ENCODE results near the gene MZT2A.
A peak's percentile ranks its signal among the peaks of the same experiment; 100 is the strongest.
"Not testable (repeated sequence)": the region's sequence is repeated elsewhere in the genome, so short reads cannot be mapped to it uniquely, and the experiment has no call there.

The MZT2A gene, protein sequence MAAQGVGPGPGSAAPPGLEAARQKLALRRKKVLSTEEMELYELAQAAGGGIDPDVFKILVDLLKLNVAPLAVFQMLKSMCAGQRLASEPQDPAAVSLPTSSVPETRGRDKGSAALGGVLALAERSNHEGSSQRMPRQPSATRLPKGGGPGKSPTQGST

DNA sequence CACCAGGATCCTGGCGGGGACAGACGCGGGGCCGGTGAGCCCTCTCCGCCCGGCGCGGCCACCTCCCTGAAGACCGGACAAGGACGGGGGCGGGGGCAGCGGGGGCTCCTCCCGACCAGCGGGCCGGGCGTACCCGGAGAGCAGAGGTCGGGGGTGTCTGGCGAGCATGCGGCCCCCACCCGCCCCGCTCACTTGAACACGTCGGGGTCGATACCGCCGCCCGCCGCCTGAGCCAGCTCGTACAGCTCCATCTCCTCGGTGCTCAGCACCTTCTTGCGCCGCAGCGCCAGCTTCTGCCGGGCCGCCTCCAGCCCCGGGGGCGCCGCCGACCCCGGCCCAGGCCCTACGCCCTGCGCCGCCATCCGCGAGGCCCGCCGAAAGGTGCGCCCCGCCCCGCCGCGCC lies at the start of gene MZT2A:
TSS of gene MZT2A (minus strand) at position 383 of the 403 bp plus-strand sequence. CDS start at position 362, 21 bp downstream.
- Histone ChIP-seq H3K4me3 (peak within 1 kb of the TSS; percentile 88), H3K4me2 (peak within 1 kb of the TSS; percentile 87), H3K9ac (peak within 1 kb of the TSS; percentile 92), H3K36me3 (peaks cover 20% of the 10 kb centered on the region), H4K20me1 (peaks cover 73% of the 10 kb centered on the region), H3K4me1 (peaks cover 59% of the 10 kb centered on the region), H3K27ac (peak within 1 kb of the TSS; percentile 91)
- not testable (repeated sequence) for H3K27me3 ChIP-seq, H3K9me3 ChIP-seq

DNA sequence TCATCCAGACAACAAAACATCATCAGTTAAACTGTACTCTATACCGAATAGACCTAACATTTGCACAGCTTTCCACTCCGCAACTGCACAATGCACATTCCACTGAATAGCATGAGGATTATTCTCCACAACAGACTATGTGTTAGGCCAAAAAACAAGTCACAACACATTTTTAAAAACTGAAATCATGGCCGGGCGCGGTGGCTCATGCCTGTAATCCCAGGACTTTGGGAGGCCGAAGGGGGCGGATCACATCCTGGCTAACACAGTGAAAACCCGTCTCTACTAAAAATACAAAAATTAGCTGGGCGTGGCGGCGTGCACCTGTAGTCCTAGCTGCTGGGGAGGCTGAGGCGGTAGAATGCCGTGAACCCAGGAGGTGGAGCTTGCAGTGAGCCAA lies 46.7 kb upstream of the MZT2A start:
- H3K36me3 ChIP-seq, H3K27ac ChIP-seq, H3K27me3 ChIP-seq, H3K9me3 ChIP-seq, H3K4me1 ChIP-seq, H3K9ac ChIP-seq, H3K4me3 ChIP-seq, H4K20me1 ChIP-seq, H3K4me2 ChIP-seq: not testable (repeated sequence)

DNA sequence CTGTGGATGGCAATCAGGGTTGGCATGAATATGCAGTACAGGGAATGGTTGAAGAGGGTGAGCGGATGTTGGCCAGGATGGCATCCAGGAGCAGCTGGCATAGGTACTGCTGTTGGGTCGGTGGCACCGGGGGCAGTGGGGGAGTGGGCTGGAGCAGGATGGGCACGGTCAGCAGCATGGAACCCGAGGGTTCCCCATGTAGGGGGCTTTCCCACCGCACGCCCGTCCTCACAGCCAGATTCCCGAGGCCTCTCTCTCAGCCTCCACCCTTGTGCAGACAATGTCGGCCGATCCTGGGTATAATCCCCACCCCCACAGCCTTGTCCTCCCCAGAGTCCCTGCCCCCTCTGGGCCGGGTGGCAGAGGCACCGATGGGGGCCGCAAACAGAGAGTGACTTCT lies 44.6 kb upstream of the MZT2A start:
- not testable (repeated sequence) for H3K4me2 ChIP-seq, H3K9me3 ChIP-seq, H3K36me3 ChIP-seq, H3K4me3 ChIP-seq, H3K27ac ChIP-seq, H4K20me1 ChIP-seq, H3K9ac ChIP-seq, H3K27me3 ChIP-seq, H3K4me1 ChIP-seq

DNA sequence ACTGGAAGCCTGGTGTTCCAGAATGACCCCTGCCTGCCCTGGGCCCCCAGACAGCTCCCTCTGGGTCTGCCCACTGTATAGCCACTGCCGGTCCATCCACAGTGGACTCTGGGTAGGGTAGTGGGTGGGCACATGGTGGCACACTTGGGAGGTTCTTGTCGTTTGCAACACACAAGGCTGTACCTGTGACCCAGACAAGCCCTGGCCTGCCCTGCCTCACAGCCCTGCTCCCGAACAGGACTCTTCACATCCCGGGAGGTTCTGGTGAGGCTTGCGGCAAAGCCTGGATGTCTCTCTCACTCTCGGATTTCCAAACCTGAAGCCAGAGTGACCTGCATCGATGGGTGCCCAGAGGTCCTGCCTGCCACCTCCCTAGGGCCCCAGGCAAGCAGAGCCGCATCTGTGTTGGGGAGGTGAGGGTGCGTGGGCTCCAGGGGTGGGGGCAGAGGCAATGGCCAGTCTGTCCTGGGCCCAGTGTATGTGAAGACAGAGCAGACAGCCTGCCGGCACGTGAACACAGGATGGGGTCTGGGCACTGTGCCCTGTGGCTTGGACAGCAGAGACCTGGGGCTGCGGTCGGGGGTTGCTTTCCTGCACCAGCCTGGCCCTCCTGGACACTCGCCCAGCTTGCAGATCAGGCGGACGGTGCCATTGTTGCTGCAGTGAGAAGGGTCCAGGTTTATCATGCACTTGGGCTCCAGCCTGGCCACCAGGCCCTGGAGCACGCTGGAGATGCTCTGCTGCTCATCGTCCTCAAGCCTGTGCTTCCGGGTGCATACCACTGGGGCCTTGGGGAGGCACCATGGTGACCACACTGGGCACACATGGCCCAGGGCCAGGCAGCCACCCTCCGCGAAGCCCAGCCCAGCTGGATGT lies 44.0 kb upstream of the MZT2A start:
- H3K4me1 ChIP-seq, H3K9me3 ChIP-seq, H3K4me3 ChIP-seq, H3K36me3 ChIP-seq, H4K20me1 ChIP-seq, H3K9ac ChIP-seq, H3K27ac ChIP-seq, H3K27me3 ChIP-seq, H3K4me2 ChIP-seq: not testable (repeated sequence)

DNA sequence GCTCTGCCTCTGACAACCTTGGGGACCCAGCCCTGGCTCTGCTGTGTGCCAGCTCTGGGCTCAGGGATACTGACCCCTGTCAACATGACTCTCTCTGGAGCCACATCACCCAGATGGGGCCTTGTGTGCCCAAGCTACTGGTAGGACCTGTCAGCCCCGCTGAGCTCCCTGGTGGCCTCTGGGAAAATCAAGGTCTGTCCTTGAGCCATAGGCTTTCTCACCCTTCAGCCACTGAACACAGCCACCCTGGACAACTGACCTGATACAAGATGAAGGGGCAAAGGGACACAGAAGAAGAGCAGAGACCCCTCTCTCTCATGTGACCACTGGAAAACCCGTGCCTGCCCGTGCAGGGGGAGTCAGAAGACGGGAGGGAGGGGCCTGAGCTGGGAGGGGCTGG lies 43.3 kb upstream of the MZT2A start:
- Histone ChIP-seq H3K4me2 (no peak overlapping the region), H3K36me3 (no peaks in the 10 kb centered on the region), H3K4me3 (no peak overlapping the region), H4K20me1 (no peaks in the 10 kb centered on the region), H3K4me1 (no peaks in the 10 kb centered on the region), H3K27me3 (no peaks in the 10 kb centered on the region), H3K9me3 (no peaks in the 10 kb centered on the region), H3K27ac (no peak overlapping the region), H3K9ac (no peak overlapping the region)
- TF ChIP-seq Cebpa-rat (IDR thresholded peaks at IDR 0.05), result no peak

DNA sequence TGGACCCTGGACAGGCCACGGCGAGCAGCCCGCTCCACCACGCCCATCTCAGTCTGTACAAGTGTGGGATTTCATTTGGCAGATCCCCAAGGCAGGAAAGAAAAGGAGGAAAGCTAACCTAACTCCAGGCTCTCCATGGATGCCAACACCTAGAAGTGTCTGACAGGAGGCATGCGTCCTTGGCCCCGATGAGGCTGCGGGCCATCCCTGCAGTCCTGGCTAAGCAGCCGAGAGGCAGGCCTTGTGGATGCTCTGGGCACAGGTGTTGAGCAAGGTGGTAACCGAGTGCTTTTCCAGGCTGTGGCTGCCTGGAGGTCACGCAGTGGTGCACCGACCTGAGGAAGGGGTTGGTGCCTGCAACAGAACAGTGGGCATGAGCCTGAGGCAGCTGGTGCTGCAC lies 42.8 kb upstream of the MZT2A start:
- not testable (repeated sequence) for H3K27ac ChIP-seq, H3K27me3 ChIP-seq, H3K4me2 ChIP-seq, H3K4me1 ChIP-seq, H4K20me1 ChIP-seq, H3K4me3 ChIP-seq, H3K9me3 ChIP-seq, H3K9ac ChIP-seq, H3K36me3 ChIP-seq

DNA sequence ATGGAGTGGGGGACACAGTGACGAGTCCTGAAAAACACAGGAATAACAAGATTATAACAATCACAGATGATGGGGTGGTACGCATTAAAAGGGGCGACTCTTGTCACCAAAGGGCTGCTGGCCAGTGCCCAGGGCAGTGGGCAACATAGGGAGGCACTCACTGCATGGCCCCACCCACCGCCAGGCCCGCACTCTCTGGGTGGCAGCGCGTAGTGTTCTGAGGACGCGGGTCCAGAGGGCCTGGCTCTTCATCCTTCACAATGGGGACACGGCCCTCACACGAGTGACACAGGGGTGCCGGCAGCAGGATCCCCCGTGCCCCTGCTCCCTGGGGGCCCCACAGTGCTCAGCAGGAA lies 42.1 kb upstream of the MZT2A start:
- not testable (repeated sequence) for H3K9me3 ChIP-seq, H3K36me3 ChIP-seq, H3K4me1 ChIP-seq, H3K27ac ChIP-seq, H3K27me3 ChIP-seq, H3K9ac ChIP-seq, H3K4me2 ChIP-seq, H3K4me3 ChIP-seq, H4K20me1 ChIP-seq

DNA sequence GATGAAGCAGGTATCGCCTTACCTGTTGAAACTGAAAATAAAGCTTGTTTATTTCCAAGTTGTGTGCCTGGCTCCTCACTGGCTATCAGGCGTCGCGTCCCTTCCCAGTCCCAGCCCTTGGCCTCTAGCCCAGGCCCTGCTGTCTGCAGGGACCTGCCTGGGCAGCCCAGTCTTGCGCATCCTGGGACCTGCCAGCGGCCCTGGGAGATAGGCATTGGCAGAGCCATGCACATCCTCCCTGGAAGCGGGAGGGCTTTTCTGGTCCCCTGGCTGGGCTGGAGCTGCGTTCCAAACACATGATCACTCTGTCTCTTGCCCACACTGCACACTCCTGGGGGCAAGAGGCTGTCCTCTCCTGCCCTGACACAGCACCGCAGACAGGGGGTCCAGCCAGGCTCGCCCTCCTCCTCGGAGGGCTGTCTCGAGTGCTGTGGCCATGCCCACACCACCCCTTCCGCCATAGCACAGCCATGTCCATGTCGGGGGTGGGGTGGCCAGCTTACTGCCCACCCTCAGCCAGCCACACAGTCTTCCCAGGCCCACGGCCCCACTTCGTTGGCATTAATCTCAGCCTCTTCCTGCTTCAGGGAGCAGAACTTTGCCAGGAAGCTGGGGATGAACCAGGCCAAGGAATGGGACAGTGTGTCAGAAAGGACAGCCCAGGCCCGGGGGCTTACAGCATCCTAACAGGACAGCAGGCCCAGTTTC lies 41.6 kb upstream of the MZT2A start:
- H3K4me2 ChIP-seq, H3K4me1 ChIP-seq: not testable (repeated sequence)

DNA sequence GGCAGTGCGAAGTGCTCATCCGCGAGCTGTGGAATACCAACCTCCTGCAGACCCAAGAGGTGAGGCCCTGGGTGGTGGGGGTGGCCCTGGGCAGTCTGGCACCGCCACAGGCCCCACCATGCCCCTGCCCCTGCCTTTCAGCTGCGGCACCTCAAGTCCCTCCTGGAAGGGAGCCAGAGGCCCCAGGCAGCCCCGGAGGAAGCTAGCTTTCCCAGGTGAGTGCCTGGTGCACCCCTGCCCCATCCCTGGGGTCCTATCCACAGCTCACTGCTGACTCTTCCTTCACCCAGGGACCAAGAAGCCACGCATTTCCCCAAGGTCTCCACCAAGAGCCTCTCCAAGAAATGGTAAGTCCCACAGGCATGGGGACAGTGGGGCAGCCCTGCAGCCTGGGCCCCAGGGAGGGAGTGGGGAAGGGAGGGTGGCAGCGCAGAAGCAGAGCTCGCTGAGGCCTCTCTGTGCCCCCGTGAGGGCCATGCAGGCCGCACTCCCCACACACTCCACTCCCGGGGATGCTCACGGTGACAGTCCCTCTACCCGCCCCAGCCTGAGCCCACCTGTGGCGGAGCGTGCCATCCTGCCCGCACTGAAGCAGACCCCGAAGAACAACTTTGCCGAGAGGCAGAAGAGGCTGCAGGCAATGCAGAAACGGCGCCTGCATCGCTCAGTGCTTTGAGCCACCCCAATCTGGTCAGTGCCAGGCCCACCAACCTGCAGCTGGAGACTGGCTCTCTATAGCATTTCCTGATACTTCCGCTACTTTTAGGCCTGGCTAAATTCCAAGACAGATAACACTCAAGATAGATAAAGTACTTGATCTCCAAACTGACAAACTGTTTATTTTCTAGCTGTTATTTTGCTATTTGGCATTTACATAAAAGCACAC lies 40.8 kb upstream of the MZT2A start:
- not testable (repeated sequence) for H3K9me3 ChIP-seq, H3K4me1 ChIP-seq, H3K4me3 ChIP-seq, H3K27me3 ChIP-seq, H3K36me3 ChIP-seq, H3K4me2 ChIP-seq, H3K9ac ChIP-seq, H3K27ac ChIP-seq, H4K20me1 ChIP-seq

More for the DNA sequence above, 41.6 kb upstream of the MZT2A start:
- H3K27me3 ChIP-seq, H3K36me3 ChIP-seq, H3K4me3 ChIP-seq, H3K9ac ChIP-seq, H4K20me1 ChIP-seq, H3K27ac ChIP-seq, H3K9me3 ChIP-seq: not testable (repeated sequence)

DNA sequence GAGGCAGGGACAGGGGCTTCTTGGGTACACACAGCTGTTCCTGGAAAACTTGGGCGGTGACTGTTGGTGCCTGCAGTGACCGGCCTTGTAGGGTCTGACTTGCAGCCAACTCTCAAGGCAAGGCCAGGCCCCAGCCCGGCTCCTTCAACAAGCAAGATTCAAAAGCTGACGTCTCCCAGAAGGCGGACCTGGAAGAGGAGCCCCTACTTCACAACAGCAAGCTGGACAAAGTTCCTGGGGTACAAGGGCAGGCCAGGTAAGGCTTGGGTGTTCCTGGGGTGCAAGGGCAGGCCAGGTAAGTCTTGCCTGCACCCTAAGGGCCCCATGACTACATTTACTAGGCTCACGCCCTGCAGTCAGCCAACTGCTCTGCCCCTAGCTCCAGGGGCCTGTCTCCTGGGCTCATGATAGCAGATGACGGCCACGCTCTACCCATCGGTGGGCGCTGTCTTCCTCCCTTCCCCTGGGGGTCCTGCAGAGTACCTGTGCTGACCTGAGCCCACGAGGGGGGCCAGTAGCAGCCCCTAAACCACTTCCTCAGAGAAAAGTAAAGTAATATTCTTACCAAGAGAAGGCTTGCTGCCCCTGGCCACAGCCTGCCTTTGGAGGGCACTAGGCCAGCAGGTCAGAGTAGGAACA lies 39.5 kb upstream of the MZT2A start:
- not testable (repeated sequence) for H3K9ac ChIP-seq, H3K27ac ChIP-seq, H4K20me1 ChIP-seq, H3K27me3 ChIP-seq, H3K36me3 ChIP-seq, H3K4me3 ChIP-seq, H3K4me2 ChIP-seq, H3K9me3 ChIP-seq
- H3K4me1 ChIP-seq, result peaks cover 14% of the 10 kb centered on the region

DNA sequence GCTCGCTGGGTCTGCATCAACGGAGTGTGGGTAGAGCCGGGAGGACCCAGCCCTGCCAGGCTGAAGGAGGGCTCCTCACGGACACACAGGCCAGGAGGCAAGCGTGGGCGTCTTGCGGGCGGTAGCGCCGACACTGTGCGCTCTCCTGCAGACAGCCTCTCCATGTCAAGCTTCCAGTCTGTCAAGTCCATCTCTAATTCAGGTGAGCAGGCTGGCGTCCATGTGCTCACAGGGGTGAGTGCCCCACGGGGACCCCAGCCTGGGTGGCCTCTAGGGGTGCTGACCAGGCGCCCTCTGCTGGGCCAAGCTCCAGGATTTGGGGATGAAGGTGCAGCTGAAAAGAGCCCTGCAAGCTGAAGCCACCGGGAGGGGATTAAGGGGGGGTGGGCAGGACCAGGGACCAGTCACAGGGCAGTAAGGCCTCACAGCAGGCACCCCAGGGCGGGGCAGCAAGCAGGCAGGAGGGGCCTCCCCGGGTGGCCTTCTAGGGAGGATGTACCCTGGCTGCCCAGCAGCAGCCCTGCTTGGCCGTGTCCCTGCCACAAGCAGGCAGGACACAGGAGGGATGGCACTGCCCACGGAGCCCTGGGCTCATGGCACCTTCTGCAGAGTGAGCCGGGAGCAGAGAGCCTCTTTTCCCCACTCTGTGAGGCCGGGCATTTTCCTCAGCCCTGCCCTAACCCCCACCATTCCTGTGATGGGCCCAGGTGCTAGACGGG lies 38.6 kb upstream of the MZT2A start:
- H3K4me3 ChIP-seq, H3K4me2 ChIP-seq, H3K9ac ChIP-seq, H3K27ac ChIP-seq, H3K27me3 ChIP-seq, H3K36me3 ChIP-seq, H4K20me1 ChIP-seq, H3K9me3 ChIP-seq: not testable (repeated sequence)
- peaks cover 14% of the 10 kb centered on the region for H3K4me1 ChIP-seq

DNA sequence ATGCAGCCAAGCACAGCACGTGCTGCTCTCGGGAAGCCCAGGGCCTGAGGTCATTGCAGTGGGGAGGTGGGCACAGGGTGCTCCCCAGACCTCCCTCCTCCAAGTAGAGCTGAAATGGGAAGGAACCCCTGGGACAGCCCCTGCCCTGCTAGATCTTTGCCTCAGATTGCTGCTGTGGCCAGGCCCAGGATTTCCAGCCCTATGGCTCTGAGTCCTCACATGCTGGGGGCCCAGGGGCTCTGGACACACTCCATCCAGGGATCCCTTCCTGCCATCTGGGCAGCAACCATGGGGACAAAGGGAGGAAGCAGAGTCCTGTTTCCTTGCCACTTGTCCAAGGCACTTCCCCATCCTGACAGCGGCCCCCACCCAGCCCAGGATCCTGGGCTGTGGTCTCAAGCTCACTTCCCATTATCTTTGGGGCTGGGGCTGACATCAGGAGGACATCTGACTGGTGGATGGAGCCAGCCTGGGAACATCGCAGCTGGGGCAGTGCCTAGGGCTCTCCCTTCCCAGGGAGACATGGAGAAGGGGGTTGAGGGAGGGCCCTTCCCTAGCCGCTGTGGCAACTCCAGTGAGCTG lies 37.8 kb upstream of the MZT2A start:
- H4K20me1 ChIP-seq, H3K27me3 ChIP-seq, H3K9me3 ChIP-seq, H3K4me3 ChIP-seq, H3K27ac ChIP-seq, H3K9ac ChIP-seq, H3K36me3 ChIP-seq: not testable (repeated sequence)
- peak overlapping the region; percentile 83 for H3K4me2 ChIP-seq
- peaks cover 14% of the 10 kb centered on the region for H3K4me1 ChIP-seq
